ENCODE measurements around the gene CEP41. TPM values are rescaled to one million over a fixed set of nuclear protein-coding genes. Genes with fewer than 3 reads are reported as not detected.

CEP41 gene
- total RNA-seq, 1 experiment from 2014 or later = 14.0 TPM

- Mint-ChIP-seq H3K4me1 (ENCODE audit: insufficient read depth, unreplicated experiment) (peaks cover 38% of the 10 kb centered on the region), H3K4me3 (ENCODE audit: unreplicated experiment) (no peak overlapping the region), H3K36me3 (ENCODE audit: insufficient read depth, unreplicated experiment) (no peaks in the 10 kb centered on the region), H3K27ac (ENCODE audit: low read depth, unreplicated experiment) (no peak overlapping the region), H3K27me3 (ENCODE audit: insufficient read depth, unreplicated experiment) (no peaks in the 10 kb centered on the region), H3K9me3 (ENCODE audit: unreplicated experiment) (peaks cover under 1% of the 10 kb centered on the region)
- TF ChIP-seq CTCF (IDR thresholded peaks at IDR 0.05; ENCODE audit: unreplicated experiment) = no peak
- ChIA-PET CTCF (interaction anchor here (0.6 kb wide), 1 partner anchor 392 kb away, joined by 3 read pairs; no protein-coding TSS in a partner anchor), POLR2A (interaction anchor here (0.6 kb wide), 1 partner anchor 277 kb away, joined by 3 read pairs; no protein-coding TSS in a partner anchor)
- DNase-seq (ENCODE audit: unreplicated experiment) = peak; percentile 34
- no TSS peak for BruUV-seq (replicated peaks)
- intact Hi-C loops (cut with micrococcal nuclease) = no loop called here
Measured at GRCh38 chr7:130365511-130366441, 75.0 kb downstream of the CEP41 start.

- DNase-seq (ENCODE audit: unreplicated experiment) = no peak
- Mint-ChIP-seq H3K36me3 (ENCODE audit: insufficient read depth, unreplicated experiment) (no peaks in the 10 kb centered on the region), H3K4me1 (ENCODE audit: insufficient read depth, unreplicated experiment) (peaks cover 38% of the 10 kb centered on the region), H3K4me3 (ENCODE audit: unreplicated experiment) (no peak overlapping the region), H3K27me3 (ENCODE audit: insufficient read depth, unreplicated experiment) (no peaks in the 10 kb centered on the region), H3K27ac (ENCODE audit: low read depth, unreplicated experiment) (no peak overlapping the region), H3K9me3 (ENCODE audit: unreplicated experiment) (peaks cover 7% of the 10 kb centered on the region)
- intact Hi-C loops (cut with micrococcal nuclease) = no loop called here
- BruUV-seq (replicated peaks) = no TSS peak
- CTCF ChIA-PET = no interaction called here
- POLR2A ChIA-PET = interaction anchor here (0.9 kb wide), 1 partner anchor 72 kb away, joined by 3 read pairs; the partner anchor contains the start of gene CPA4
- TF ChIP-seq CTCF (IDR thresholded peaks at IDR 0.05; ENCODE audit: unreplicated experiment) = no peak
Measured at GRCh38 chr7:130365088-130365487, 75.7 kb downstream of the CEP41 start.

DNA sequence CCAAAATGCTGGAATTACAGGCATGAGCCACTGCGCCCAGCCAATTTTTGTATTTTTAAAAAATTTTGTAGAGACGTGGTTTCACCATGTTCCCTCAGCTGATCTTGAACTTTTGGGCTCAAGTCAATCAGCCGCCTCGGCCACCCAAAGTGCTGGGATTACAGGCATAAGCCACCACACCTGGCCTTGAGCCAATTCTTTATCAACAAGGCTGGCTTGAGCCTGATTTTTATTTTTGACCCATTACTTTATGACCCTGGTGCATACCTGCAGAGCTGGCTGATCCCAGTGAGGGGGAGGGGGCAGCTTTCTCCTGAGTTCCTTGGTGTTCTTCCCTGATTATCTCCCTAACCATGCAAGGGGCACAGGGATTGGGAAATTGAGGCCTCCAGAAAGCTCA lies 76.4 kb downstream of the CEP41 start:
- TF ChIP-seq CTCF (IDR thresholded peaks at IDR 0.05; ENCODE audit: unreplicated experiment) = no peak
- no peak for DNase-seq (ENCODE audit: unreplicated experiment)
- Mint-ChIP-seq H3K4me3 (ENCODE audit: unreplicated experiment) (no peak overlapping the region), H3K27ac (ENCODE audit: low read depth, unreplicated experiment) (peak overlapping the region; percentile 83), H3K4me1 (ENCODE audit: insufficient read depth, unreplicated experiment) (peaks cover 36% of the 10 kb centered on the region), H3K27me3 (ENCODE audit: insufficient read depth, unreplicated experiment) (no peaks in the 10 kb centered on the region), H3K36me3 (ENCODE audit: insufficient read depth, unreplicated experiment) (peaks cover 2% of the 10 kb centered on the region), H3K9me3 (ENCODE audit: unreplicated experiment) (peaks cover 11% of the 10 kb centered on the region)
- intact Hi-C loops (cut with micrococcal nuclease) = no loop called here
- POLR2A ChIA-PET = interaction anchor here (0.9 to 1.3 kb wide), 2 partner anchors 71 to 86 kb away, joined by 3 to 6 read pairs; partner anchors contain the start of gene CPA4
- CTCF ChIA-PET = interaction anchor here (0.6 kb wide), 3 partner anchors 49 to 329 kb away, joined by 3 to 4 read pairs (median 3); no protein-coding TSS in a partner anchor
- BruUV-seq (replicated peaks) = no TSS peak

All from MCF 10A (cell line).